ENCODE data around the gene RAB11FIP3. TPM values are rescaled to one million over a fixed set of nuclear protein-coding genes. Genes with fewer than 3 reads are reported as not detected.
A peak's percentile ranks its signal among the peaks of the same experiment; 100 is the strongest.

The RAB11FIP3 gene
- total RNA-seq, 2 experiments from 2014 or later = 29.0 to 51.2 TPM

- Histone ChIP-seq H3K9me3 (ENCODE audit: low read length) (no peaks in the 10 kb centered on the region), H3K36me3 (ENCODE audit: insufficient read depth, low read length) (peaks cover 14% of the 10 kb centered on the region), H3K27ac (ENCODE audit: low read depth, low read length, poor library complexity, severe bottlenecking) (no peak overlapping the region), H3K79me2 (ENCODE audit: insufficient read depth, low read depth, low read length) (no peaks in the 10 kb centered on the region), H3K4me3 (ENCODE audit: low read depth, low read length, poor library complexity, severe bottlenecking) (no peak overlapping the region), H4K20me1 (ENCODE audit: insufficient read depth, low read length) (no peaks in the 10 kb centered on the region), H3K4me2 (ENCODE audit: low read length) (no peak overlapping the region), H2AFZ (ENCODE audit: low read length) (no peak overlapping the region), H3K4me1 (ENCODE audit: insufficient read depth, low read length, poor library complexity, severe bottlenecking) (no peaks in the 10 kb centered on the region), H3K9me2 (ENCODE audit: insufficient read depth, low read length) (no peaks in the 10 kb centered on the region)
- intact Hi-C loops (cut with micrococcal nuclease; ENCODE audit: unreplicated experiment) = no loop called here
- ChIA-PET POLR2A (no interaction called here), CTCF (ENCODE audit: unreplicated experiment) (no interaction called here)
- DNase-seq (ENCODE audit: low spot score) = no peak
- no peak for TF ChIP-seq CTCF (conservative IDR thresholded peaks at IDR 0.05; ENCODE audit: low read length)
- TF ChIP-seq EZH2phosphoT487 (IDR thresholded peaks at IDR 0.05; ENCODE audit: borderline replicate concordance, low read depth, low read length) = no peak
- TSS peak; percentile 67 for BruUV-seq (replicated peaks)
Observed at GRCh38 chr16:553601-554296, 128.3 kb downstream of the RAB11FIP3 start.

GRCh38 chr16:554297-554621 lies 128.8 kb downstream of the RAB11FIP3 start:
- peaks cover 11% of the 10 kb centered on the region for H3K36me3 ChIP-seq (ENCODE audit: insufficient read depth, low read length)
- H4K20me1 ChIP-seq (ENCODE audit: insufficient read depth, low read length) = no peaks in the 10 kb centered on the region
- BruUV-seq (replicated peaks) = no TSS peak
- H2AFZ ChIP-seq (ENCODE audit: low read length) = no peak overlapping the region
- ChIA-PET CTCF (ENCODE audit: unreplicated experiment) (no interaction called here), POLR2A (no interaction called here)
- DNase-seq (ENCODE audit: low spot score) = no peak
- no peak overlapping the region for H3K27ac ChIP-seq (ENCODE audit: low read depth, low read length, poor library complexity, severe bottlenecking)
- no peak overlapping the region for H3K4me2 ChIP-seq (ENCODE audit: low read length)
- no peak for TF ChIP-seq CTCF (conservative IDR thresholded peaks at IDR 0.05; ENCODE audit: low read length)
- H3K79me2 ChIP-seq (ENCODE audit: insufficient read depth, low read depth, low read length) = no peaks in the 10 kb centered on the region
- no peaks in the 10 kb centered on the region for H3K9me3 ChIP-seq (ENCODE audit: low read length)
- H3K4me1 ChIP-seq (ENCODE audit: insufficient read depth, low read length, poor library complexity, severe bottlenecking) = no peaks in the 10 kb centered on the region
- H3K9me2 ChIP-seq (ENCODE audit: insufficient read depth, low read length) = no peaks in the 10 kb centered on the region
- intact Hi-C loops (cut with micrococcal nuclease; ENCODE audit: unreplicated experiment) = no loop called here
- no peak overlapping the region for H3K4me3 ChIP-seq (ENCODE audit: low read depth, low read length, poor library complexity, severe bottlenecking)

GRCh38 chr16:554640-555365 lies 129.4 kb downstream of the RAB11FIP3 start:
- TF ChIP-seq CTCF (conservative IDR thresholded peaks at IDR 0.05; ENCODE audit: low read length) (no peak), EZH2phosphoT487 (IDR thresholded peaks at IDR 0.05; ENCODE audit: borderline replicate concordance, low read depth, low read length) (no peak)
- CTCF ChIA-PET (ENCODE audit: unreplicated experiment) = no interaction called here
- Histone ChIP-seq H3K9me2 (ENCODE audit: insufficient read depth, low read length) (no peaks in the 10 kb centered on the region), H2AFZ (ENCODE audit: low read length) (no peak overlapping the region), H3K79me2 (ENCODE audit: insufficient read depth, low read depth, low read length) (no peaks in the 10 kb centered on the region), H4K20me1 (ENCODE audit: insufficient read depth, low read length) (no peaks in the 10 kb centered on the region), H3K4me3 (ENCODE audit: low read depth, low read length, poor library complexity, severe bottlenecking) (no peak overlapping the region), H3K4me1 (ENCODE audit: insufficient read depth, low read length, poor library complexity, severe bottlenecking) (no peaks in the 10 kb centered on the region), H3K4me2 (ENCODE audit: low read length) (no peak overlapping the region), H3K36me3 (ENCODE audit: insufficient read depth, low read length) (peaks cover 6% of the 10 kb centered on the region), H3K9me3 (ENCODE audit: low read length) (no peaks in the 10 kb centered on the region), H3K27ac (ENCODE audit: low read depth, low read length, poor library complexity, severe bottlenecking) (no peak overlapping the region)
- intact Hi-C loops (cut with micrococcal nuclease; ENCODE audit: unreplicated experiment) = no loop called here
- POLR2A ChIA-PET = no interaction called here
- BruUV-seq (replicated peaks) = no TSS peak
- DNase-seq (ENCODE audit: low spot score) = no peak

Measured in OCI-LY7 (cell line).